Measurements from ENCODE around the gene RBBP9. TPM values are rescaled to one million over a fixed set of nuclear protein-coding genes. Genes with fewer than 3 reads are reported as not detected.

Gene RBBP9
- total RNA-seq (10 to 100 TPM in 1 of 10 donors, 1 to 10 TPM in 9; 4.7 to 10.3 (median 6.8) TPM), polyA plus RNA-seq (1 to 10 TPM; 1.8 to 3.2 TPM)
- long read RNA-seq, donor 1, partial matches to known transcripts = 1 of 5 reads
- long read RNA-seq, donor 1, other reads (novel, unspliced or antisense) = 1 of 5 reads
- long read RNA-seq, donor 2, transcript RBBP9-201 (5 exons, 3,861 nt) = major isoform, 5 of 6 reads
- long read RNA-seq, donor 2, partial matches to known transcripts = 0 of 6 reads
- long read RNA-seq, donor 2, other reads (novel, unspliced or antisense) = 0 of 6 reads
- long read RNA-seq, donor 3, transcript RBBP9-201 (5 exons, 3,861 nt) = major isoform, 6 of 8 reads
- long read RNA-seq, donor 3, partial matches to known transcripts = 1 of 8 reads
- long read RNA-seq, donor 3, other reads (novel, unspliced or antisense) = 1 of 8 reads

GRCh38 chr20:18496740-18497592, at the start of gene RBBP9:
RBBP9 (minus strand) TSS chr20:18497225; CDS start chr20:18497167, 58 bp downstream.
- peak; percentile 99 to 100 (median 100) for ATAC-seq
- intact Hi-C loops (cut with DNase I) = loop anchor here in 3 of 10 donors (1.0 to 2.0 kb wide), 2 partner anchors 10 to 30 kb away; partner anchors contain the start of genes SEC23B (in 2 of the 3), DZANK1 (in 1 of the 3) and POLR3F (in 1 of the 3)
- 1 to 3% methylated on average over 31 of the region's 31 CpGs for WGBS, 2 donors

GRCh38 chr20:18545566-18545965, 48.5 kb upstream of the RBBP9 start:
- intact Hi-C loops (cut with DNase I) = no loop called here
- Histone ChIP-seq H3K4me1 (peaks cover 0 to 7% (median 0%) of the 10 kb centered on the region in 9 donors), H3K4me3 (no peak overlapping the region), H3K27ac (no peak overlapping the region), H3K27me3 (no peaks in the 10 kb centered on the region), H3K9me3 (no peaks in the 10 kb centered on the region), H3K36me3 (peaks cover 0 to 100% (median 32%) of the 10 kb centered on the region in 9 donors)
- no peak for TF ChIP-seq CTCF (IDR thresholded peaks at IDR 0.05)
- no peak for DNase-seq
- WGBS, 2 donors = 100% methylated on average over 1 of the region's 1 CpG
- ATAC-seq = no peak

More at GRCh38 chr20:18496740-18497592, at the start of gene RBBP9:
- Histone ChIP-seq H3K36me3 (peaks cover 0 to 20% (median 0%) of the 10 kb centered on the region in 9 donors), H3K27me3 (no peaks in the 10 kb centered on the region), H3K4me3 (peak within 1 kb of the TSS; percentile 55 to 87 (median 76)), H3K4me1 (peaks cover 2 to 19% (median 15%) of the 10 kb centered on the region in 9 donors), H3K9me3 (no peaks in the 10 kb centered on the region), H3K27ac (peak within 1 kb of the TSS in 8 of 10 donors; percentile 51 to 75 (median 64))
- peak; percentile 87 to 90 for DNase-seq
- peak in 1 of 9 donors; percentile 8 for TF ChIP-seq CTCF (IDR thresholded peaks at IDR 0.05)

- Histone ChIP-seq H3K4me1 (peaks cover 0 to 7% (median 0%) of the 10 kb centered on the region in 9 donors), H3K27me3 (no peaks in the 10 kb centered on the region), H3K4me3 (no peak overlapping the region), H3K9me3 (no peaks in the 10 kb centered on the region), H3K36me3 (peaks cover 0 to 98% (median 33%) of the 10 kb centered on the region in 9 donors), H3K27ac (no peak overlapping the region)
- no peak for TF ChIP-seq CTCF (IDR thresholded peaks at IDR 0.05)
- WGBS, 2 donors = 58 to 76% methylated on average over 7 of the region's 7 CpGs
- ATAC-seq (peak in 3 of 8 donors; percentile 50 to 83 (median 78)), DNase-seq (peak; percentile 17 to 18)
- intact Hi-C loops (cut with DNase I) = no loop called here
Observed at GRCh38 chr20:18543932-18544331, 46.9 kb upstream of the RBBP9 start.

GRCh38 chr20:18543216-18543615, 46.2 kb upstream of the RBBP9 start:
- Histone ChIP-seq H3K4me3 (no peak overlapping the region), H3K27me3 (no peaks in the 10 kb centered on the region), H3K9me3 (no peaks in the 10 kb centered on the region), H3K36me3 (peaks cover 0 to 98% (median 27%) of the 10 kb centered on the region in 9 donors), H3K4me1 (peaks cover 0 to 7% (median 0%) of the 10 kb centered on the region in 9 donors), H3K27ac (no peak overlapping the region)
- no peak for TF ChIP-seq CTCF (IDR thresholded peaks at IDR 0.05)
- ATAC-seq (no peak), DNase-seq (no peak)
- WGBS, 2 donors = 96 to 97% methylated on average over 4 of the region's 4 CpGs
- intact Hi-C loops (cut with DNase I) = no loop called here
